ENCODE data around the gene ASCC2.

DNA sequence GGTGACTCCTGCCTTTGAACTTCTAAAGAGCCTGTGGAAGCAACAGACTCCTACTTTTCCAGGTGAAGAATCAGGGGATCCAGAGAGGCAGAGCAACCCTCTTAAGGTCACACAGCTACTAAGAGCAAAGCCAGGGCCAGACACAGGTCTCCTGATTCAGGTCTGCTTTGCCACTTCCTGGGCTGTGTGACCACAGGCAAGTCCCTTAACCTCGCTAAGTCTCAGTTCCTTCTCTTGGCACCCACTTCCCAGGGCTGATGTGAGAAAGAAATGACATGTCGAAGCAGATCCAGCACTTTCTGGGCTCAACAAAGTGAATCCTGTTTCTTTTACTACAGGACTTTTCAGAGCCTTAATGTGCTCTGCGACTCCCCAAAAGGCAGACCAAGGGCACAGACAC is 40.7 kb downstream of the ASCC2 start:
- no peak for TF ChIP-seq TAF1 (IDR thresholded peaks at IDR 0.05; ENCODE audit: low read depth)
- TF ChIP-seq, protein P1, sequence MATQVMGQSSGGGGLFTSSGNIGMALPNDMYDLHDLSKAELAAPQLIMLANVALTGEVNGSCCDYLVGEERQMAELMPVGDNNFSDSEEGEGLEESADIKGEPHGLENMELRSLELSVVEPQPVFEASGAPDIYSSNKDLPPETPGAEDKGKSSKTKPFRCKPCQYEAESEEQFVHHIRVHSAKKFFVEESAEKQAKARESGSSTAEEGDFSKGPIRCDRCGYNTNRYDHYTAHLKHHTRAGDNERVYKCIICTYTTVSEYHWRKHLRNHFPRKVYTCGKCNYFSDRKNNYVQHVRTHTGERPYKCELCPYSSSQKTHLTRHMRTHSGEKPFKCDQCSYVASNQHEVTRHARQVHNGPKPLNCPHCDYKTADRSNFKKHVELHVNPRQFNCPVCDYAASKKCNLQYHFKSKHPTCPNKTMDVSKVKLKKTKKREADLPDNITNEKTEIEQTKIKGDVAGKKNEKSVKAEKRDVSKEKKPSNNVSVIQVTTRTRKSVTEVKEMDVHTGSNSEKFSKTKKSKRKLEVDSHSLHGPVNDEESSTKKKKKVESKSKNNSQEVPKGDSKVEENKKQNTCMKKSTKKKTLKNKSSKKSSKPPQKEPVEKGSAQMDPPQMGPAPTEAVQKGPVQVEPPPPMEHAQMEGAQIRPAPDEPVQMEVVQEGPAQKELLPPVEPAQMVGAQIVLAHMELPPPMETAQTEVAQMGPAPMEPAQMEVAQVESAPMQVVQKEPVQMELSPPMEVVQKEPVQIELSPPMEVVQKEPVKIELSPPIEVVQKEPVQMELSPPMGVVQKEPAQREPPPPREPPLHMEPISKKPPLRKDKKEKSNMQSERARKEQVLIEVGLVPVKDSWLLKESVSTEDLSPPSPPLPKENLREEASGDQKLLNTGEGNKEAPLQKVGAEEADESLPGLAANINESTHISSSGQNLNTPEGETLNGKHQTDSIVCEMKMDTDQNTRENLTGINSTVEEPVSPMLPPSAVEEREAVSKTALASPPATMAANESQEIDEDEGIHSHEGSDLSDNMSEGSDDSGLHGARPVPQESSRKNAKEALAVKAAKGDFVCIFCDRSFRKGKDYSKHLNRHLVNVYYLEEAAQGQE (IDR thresholded peaks at IDR 0.05; ENCODE audit: low read depth): no peak
- TF ChIP-seq, protein P2, sequence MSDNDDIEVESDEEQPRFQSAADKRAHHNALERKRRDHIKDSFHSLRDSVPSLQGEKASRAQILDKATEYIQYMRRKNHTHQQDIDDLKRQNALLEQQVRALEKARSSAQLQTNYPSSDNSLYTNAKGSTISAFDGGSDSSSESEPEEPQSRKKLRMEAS (IDR thresholded peaks at IDR 0.05): no peak
- TF ChIP-seq RAD21 (IDR thresholded peaks at IDR 0.05; ENCODE audit: low read depth): no peak
- TF ChIP-seq YY1 (IDR thresholded peaks at IDR 0.05; ENCODE audit: low read depth): no peak
- TF ChIP-seq EGR1 (IDR thresholded peaks at IDR 0.05): no peak
- no peak for TF ChIP-seq CEBPB (IDR thresholded peaks at IDR 0.05)
- TF ChIP-seq ZBTB7A (IDR thresholded peaks at IDR 0.05; ENCODE audit: low read depth): no peak
- TF ChIP-seq TCF12 (IDR thresholded peaks at IDR 0.05; ENCODE audit: low read depth): no peak
- TF ChIP-seq CREB1 (IDR thresholded peaks at IDR 0.05; ENCODE audit: low read depth): no peak
- no peak for TF ChIP-seq TEAD4 (IDR thresholded peaks at IDR 0.05)
- TF ChIP-seq FOXM1 (IDR thresholded peaks at IDR 0.05; ENCODE audit: borderline replicate concordance, low read depth): no peak
- TF ChIP-seq, protein P3, sequence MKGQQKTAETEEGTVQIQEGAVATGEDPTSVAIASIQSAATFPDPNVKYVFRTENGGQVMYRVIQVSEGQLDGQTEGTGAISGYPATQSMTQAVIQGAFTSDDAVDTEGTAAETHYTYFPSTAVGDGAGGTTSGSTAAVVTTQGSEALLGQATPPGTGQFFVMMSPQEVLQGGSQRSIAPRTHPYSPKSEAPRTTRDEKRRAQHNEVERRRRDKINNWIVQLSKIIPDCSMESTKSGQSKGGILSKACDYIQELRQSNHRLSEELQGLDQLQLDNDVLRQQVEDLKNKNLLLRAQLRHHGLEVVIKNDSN (IDR thresholded peaks at IDR 0.05): no peak
- no peak for TF ChIP-seq EP300 (IDR thresholded peaks at IDR 0.05; ENCODE audit: borderline replicate concordance)
